ENCODE results near the gene TCHHL1. TPM values are rescaled to one million over a fixed set of nuclear protein-coding genes. Genes with fewer than 3 reads are reported as not detected.

TCHHL1 gene
- total and polyA plus RNA-seq, 2 of the 4 experiments (the other 2 are of a cell fraction): not detected

DNA sequence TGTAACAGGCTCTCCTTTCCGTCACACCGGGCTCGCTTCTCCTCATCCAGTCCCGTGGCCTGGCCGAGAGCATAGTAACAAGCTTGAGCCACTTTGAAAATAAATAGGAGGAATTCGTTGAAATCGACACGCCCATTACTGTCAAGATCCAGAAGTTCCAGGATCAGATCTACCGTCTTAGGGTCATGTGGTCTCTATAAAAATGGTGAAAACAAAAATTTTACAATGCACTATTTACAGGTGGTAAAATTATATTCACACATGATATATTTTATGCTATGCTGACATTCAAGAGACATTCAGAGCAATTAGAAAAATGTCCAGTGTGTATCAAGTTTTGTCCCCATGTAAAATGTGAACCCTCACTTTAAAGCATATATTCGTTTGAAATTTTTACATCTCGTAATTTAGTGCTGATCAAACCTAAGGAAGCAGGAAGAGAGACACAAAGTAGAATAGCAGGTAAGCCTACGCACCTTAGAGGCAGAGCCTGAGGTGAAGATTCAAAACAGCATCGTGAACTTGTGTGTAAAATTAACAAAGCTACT lies 24.1 kb upstream of the TCHHL1 start:
- Histone ChIP-seq H2AK9ac (replicated peaks; ENCODE audit: low read depth, low read length, poor library complexity) (no peak overlapping the region), H3K9me1 (ENCODE audit: insufficient read depth, low read length) (no peaks in the 10 kb centered on the region), H3K14ac (replicated peaks; ENCODE audit: low read depth, low read length) (no peak overlapping the region), H3K36me3 (ENCODE audit: control insufficient read depth, insufficient read depth, low read length) (no peaks in the 10 kb centered on the region), H3K23ac (ENCODE audit: low read depth, low read length) (no peak overlapping the region), H3K18ac (ENCODE audit: low read depth, low read length) (no peak overlapping the region), H3K4me1 (ENCODE audit: control insufficient read depth, insufficient read depth, low read length) (peaks cover 3% of the 10 kb centered on the region; the same call in 1 of the 2 replicates), H2AFZ (replicated peaks; ENCODE audit: low read length, poor library complexity) (peak overlapping the region; percentile 73), H4K91ac (ENCODE audit: insufficient read depth, low read depth, low read length) (no peak overlapping the region), H3K79me1 (ENCODE audit: low read depth in 1 of 2, low read length in 2 of 2) (no peaks in the 10 kb centered on the region), H3K9ac (ENCODE audit: low read depth, low read length) (no peak overlapping the region), H2BK20ac (ENCODE audit: low read depth, low read length) (no peak overlapping the region), H3K27ac (ENCODE audit: insufficient read depth, low read length) (no peak overlapping the region), H2AK5ac (ENCODE audit: low read depth, low read length) (no peak overlapping the region), H3K4me2 (ENCODE audit: low read depth, low read length) (no peak overlapping the region; the same call in 1 of the 2 replicates), H3K56ac (ENCODE audit: extremely low read depth, insufficient read depth, low read length) (no peak overlapping the region), H2BK5ac (ENCODE audit: low read depth, low read length, poor library complexity, severe bottlenecking) (no peak overlapping the region), H4K20me1 (ENCODE audit: insufficient read depth, low read length) (no peaks in the 10 kb centered on the region), H4K8ac (ENCODE audit: low read depth in 2 of 2, low read length in 2 of 2) (no peak overlapping the region), H2BK15ac (ENCODE audit: low read depth, low read length) (no peak overlapping the region), H3K4ac (ENCODE audit: low read depth, low read length) (no peak overlapping the region), H3K27me3 (ENCODE audit: control insufficient read depth, insufficient read depth, low read length) (peaks cover 55% of the 10 kb centered on the region), H3K9me3 (ENCODE audit: control insufficient read depth, insufficient read depth, low read length) (peaks cover 13% of the 10 kb centered on the region), H4K5ac (ENCODE audit: low read depth, low read length) (no peak overlapping the region), H3K4me3 (ENCODE audit: insufficient read depth, low read depth, low read length) (no peak overlapping the region; the same call in 1 of the 2 replicates), H2BK120ac (ENCODE audit: low read depth, low read length) (no peak overlapping the region)
- BruUV-seq (replicated peaks): no TSS peak
- in situ Hi-C loops (cut with MboI; ENCODE audit: low sequenced_read_pairs): no loop called here
- CTCF ChIA-PET: no interaction called here
- DNase-seq: no peak
- intact Hi-C loops (cut with micrococcal nuclease): loop anchor here (5.0 kb wide), 1 partner anchor 61 kb away; no protein-coding TSS in a partner anchor
- no peak for ATAC-seq (ENCODE audit: low read depth)
- dilution Hi-C loops (cut with HindIII; ENCODE audit: low sequenced_read_pairs, unreplicated experiment): no loop called here
- POLR2A ChIA-PET (ENCODE audit: unreplicated experiment): no interaction called here
- WGBS, 2 experiments (ENCODE audit: extremely low coverage in 2 of 2, insufficient read length in 1 of 2): 0% methylated on average over 1 of the region's 13 CpGs; no CpG with 5 or more reads in 1 of the 2 experiments
- TF ChIP-seq MAFK (IDR thresholded peaks at IDR 0.05; ENCODE audit: low read depth, low read length) (no peak), RAD21 (IDR thresholded peaks at IDR 0.05; ENCODE audit: low read length) (no peak), FOS (IDR thresholded peaks at IDR 0.05; ENCODE audit: low read depth, low read length) (no peak), SMC3 (IDR thresholded peaks at IDR 0.05; ENCODE audit: low read depth, low read length) (no peak)
- TF ChIP-seq, protein P1, sequence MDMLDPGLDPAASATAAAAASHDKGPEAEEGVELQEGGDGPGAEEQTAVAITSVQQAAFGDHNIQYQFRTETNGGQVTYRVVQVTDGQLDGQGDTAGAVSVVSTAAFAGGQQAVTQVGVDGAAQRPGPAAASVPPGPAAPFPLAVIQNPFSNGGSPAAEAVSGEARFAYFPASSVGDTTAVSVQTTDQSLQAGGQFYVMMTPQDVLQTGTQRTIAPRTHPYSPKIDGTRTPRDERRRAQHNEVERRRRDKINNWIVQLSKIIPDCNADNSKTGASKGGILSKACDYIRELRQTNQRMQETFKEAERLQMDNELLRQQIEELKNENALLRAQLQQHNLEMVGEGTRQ (IDR thresholded peaks at IDR 0.05; ENCODE audit: low read depth, low read length): no peak
